Stimulated activated CD4-positive, alpha-beta T cell treated with anti-CD3 and anti-CD28 coated beads, Interleukin-1b, Interleukin-23, amount 100 ng/mL, for 24 hours (primary cell): ENCODE measurements around the gene PPP2R2D.
A peak's percentile ranks its signal among the peaks of the same experiment; 100 is the strongest.

ENCODE experiments used
- DNase-seq, 4 experiments: peaks; one replicate each; pipeline ENCODE4 v3.0.0-alpha.2; 2020; ENCODE audit warnings: low read depth in 4 of 4, low spot score in 1 of 4

Gene PPP2R2D

DNA sequence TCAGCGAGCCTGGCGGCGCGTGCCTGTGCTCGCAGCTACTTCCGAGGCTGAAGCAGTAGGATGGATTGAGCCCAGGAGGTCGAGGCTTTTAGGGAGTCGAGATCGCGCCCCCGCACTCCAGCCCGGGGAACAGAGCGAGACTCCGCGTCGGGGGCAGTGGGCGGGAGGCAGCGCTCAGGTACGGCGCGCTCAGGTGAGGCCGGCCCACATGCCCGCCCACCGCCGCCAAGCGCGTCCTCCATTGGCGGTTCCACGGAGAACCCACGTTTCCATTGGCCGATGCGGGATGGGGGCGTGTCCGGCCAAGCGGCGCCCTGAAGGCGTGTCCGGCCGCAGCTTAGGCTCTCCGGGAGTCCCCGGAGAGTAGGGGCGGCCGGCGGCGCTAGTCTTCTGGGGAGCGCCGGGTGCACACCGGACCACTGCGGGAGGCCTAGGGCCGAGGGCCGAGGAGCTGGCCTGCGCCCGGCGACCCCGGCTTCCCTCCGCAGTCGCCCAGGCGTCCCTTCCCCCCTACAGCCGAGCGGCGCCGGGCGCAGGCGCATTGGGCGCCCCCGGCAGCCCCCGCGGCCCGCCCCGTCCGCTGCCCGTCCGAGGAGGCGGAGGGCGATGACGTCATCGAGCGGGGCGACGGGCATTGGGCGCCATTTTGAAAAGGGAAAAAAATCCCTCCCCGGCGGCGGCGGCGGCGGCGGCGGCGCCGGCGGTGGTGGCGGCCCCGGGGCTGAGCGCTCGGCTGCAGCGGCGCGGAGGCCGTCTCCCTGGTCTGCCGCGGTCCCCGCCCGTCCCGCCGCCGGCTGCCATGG, at the start of gene PPP2R2D:
PPP2R2D (plus strand) TSS at position 659 of the 803 bp plus-strand sequence; CDS start at position 800, 141 bp downstream.
- peak; percentile 88 to 94 (median 92) for DNase-seq

- DNase-seq = no peak
Measured at GRCh38 chr10:131851346-131851745, 49.5 kb upstream of the PPP2R2D start.

- no peak for DNase-seq
Measured at GRCh38 chr10:131852176-131852822, 48.5 kb upstream of the PPP2R2D start.

- no peak for DNase-seq
Measured at GRCh38 chr10:131852823-131853609, 47.8 kb upstream of the PPP2R2D start.

- DNase-seq = no peak
Measured at GRCh38 chr10:131853610-131853964, 47.2 kb upstream of the PPP2R2D start.

DNA sequence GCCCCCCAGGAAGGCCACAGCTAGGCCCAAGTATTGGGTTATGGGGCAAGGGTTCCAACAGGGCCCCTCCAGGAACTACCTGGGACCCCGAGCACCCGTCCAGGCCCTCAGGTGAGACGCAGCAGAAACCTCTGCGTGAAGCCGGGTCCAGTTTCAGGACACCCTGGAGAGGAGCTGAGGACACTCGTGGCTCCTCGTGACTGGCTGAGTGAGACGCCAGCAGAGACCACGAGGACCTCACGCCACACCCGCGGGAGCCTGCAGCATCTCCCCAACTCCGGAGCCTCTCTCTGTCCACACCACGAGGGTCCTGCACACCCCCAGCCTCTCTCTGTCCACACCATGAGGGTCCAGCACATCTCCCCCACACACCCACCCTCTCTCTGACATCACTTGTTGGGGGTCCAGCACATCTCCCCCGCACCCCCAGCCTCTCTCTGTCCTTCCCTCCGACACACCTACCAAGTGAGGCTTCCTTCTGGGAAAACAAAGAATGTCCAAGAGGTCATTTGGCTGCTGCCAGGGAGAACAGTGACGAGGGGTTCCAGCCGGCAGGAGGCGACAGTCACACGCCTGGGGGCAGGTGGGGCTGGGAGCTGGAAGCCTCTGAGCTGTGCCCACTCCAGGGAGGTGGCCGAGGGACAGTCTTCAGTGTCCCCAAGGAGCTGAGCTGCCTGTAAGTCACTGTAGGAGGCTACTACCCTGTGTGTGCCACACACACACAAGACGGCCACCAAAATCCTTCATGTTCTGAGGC, 46.1 kb upstream of the PPP2R2D start:
- no peak for DNase-seq

DNA sequence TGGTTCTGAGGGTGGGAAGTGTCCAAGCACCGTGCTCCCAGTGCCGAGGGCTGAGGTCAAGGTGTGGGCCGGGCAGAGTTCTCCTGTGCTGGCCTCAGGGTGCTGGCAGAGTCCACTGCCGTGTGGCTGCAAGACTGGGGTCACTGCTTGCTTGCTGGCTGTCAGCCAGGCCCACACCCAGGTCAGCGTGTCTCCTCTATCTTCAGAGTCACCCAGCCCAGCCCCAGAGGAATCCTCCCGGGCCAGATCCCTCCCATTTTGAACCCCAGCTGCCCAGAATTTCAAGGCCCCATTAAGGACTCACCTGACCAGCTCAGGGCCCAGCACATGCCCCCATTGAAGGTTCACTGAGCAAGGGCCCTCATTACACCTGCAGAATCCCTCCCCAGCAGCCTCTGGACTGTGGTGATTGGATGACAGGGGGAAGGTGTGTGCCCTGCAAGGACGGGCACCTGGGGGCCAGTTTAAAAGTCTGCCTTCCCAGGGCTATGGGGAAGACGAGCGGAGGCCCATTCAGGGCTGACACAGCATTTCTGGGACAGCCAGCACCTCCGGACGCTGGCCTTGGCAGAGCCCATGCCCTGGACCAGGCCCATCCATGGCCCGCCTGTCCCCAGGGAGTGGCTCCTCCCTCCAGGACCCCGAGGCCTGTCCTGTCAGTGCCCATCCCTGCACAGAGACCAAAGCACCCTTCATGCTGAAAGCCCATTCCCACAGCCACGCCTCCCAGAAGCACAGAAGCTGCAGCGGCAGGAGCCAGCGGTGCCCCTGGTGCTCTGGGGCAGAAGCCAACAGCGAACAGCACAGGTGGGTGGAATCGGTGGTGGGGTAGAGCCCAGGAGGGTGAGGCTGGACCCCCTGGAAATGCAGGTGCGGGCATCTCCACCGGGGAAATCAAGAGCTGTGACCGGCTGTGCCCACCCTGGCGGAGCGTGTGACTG, 45.1 kb upstream of the PPP2R2D start:
- DNase-seq = no peak

- no peak for DNase-seq
Measured at GRCh38 chr10:131856441-131857094, 44.2 kb upstream of the PPP2R2D start.

- DNase-seq = no peak
Measured at GRCh38 chr10:131857156-131858117, 43.4 kb upstream of the PPP2R2D start.

- DNase-seq = no peak
Measured at GRCh38 chr10:131858118-131858515, 42.7 kb upstream of the PPP2R2D start.

DNA sequence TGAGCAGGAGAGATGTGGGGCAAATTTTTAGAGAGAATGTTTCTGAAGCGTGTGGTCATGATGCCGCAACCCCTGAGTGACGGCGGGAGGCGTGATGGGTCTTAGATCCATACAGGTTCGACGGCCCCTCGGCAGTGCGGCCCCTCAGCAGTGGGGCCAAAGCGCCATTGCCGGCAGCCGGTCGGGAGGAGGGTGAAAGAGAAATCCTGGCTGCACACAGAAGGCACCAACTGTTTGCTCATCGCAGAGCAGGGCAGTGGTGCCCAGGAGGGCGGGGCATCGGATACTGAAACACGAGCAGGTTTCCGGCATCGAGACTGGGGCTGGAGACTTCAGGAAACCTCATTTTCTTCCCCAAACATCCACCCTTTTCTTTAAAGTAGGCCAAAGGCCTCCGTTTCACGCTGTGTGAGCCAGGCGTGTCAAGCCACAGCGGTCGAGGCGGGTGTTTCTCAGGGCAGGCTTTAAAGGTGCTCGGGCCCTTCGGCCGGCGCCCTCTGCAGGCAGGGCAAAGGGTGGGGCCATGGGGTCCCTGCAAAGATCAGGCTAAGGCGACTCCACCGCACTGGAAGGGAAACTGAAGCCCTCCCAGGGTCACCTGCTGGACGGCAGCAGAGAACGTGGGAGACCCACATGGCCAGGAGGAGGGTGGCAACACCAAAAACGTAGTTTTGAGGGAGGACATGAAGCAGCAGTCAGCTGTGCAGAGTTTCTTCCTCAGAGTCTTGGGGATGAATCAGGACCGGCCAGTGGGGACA, 42.0 kb upstream of the PPP2R2D start:
- DNase-seq = no peak

- DNase-seq = no peak
Measured at GRCh38 chr10:131859341-131860020, 41.3 kb upstream of the PPP2R2D start.

DNA sequence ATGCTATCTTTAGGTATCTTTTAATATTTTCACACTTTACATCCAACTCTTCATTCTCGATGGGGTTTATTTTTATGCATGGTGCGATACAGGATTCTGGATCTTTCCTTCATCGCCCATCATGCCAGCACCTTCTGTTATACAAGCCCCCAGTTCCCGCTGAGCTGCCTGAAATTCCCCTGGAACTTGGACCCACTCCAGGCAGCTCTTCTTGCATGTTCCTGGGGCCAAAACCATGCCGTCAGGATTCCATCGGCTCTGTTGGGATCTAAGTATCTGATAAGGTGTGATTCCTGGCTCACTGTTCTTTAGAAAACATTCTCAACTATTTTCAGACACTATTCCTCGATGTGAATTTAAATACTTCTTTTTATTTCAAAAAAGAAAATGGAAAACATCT, 40.5 kb upstream of the PPP2R2D start:
- no peak for DNase-seq

GRCh38 chr10:131860806-131861440, 39.9 kb upstream of the PPP2R2D start:
- DNase-seq = no peak

DNA sequence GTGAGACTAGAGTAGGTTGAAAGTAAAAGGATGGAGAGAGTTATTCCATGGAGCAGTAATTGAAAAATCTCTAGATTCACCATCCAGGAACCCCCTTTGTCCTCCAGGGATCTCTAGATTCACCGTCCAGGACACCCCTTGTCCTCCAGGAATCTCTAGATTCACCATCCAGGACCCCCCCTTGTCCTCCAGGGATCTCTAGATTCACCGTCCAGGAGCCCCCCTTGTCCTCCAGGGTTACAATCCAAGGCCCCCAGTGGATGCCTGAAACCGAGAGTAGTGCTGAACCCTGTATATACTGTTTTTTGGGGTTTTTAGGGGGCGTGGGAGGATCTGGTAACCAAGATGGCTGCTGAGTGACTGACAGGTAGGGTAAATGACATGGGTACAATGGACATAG, 38.3 kb upstream of the PPP2R2D start:
- no peak for DNase-seq

DNA sequence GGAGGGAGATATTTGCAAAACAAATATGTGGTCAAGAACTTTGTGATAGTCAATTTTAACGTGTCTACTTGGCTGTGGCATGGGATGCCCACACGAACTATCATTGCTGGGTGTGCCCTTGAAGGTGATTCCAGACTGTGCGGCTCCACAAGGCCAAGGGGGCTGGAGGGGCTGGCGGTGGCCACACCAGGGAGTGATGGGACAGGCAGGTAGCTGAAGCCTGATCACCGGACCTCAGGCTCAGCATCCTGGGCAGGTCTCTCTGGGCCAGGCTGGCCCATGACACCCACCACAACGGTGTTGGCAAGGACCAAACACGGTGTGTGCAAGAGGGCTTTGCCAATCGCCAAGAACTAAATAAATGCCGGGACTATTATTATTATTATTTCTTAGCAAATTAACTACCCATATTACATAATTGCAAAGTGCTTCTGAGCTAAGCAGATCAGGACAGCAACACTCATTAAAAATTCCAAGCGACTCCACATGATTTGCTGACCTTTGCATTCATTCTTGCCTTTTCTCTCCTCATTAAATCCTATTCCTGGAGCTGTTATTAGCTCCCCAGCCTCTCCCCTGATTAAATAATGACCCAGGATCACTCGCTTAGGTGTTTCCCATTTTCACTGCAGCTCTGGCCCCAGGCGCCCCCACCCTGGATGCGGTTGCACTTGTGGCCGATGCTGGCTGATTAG, 35.4 kb upstream of the PPP2R2D start:
- DNase-seq = no peak
